SIG-M5 (cell line): ENCODE measurements around the gene SCARB2.
"Not testable (repeated sequence)": the region's sequence is repeated elsewhere in the genome, so short reads cannot be mapped to it uniquely, and the experiment has no call there.

ENCODE experiments used
- DNase-seq: peaks from one replicate; lab custom pipeline; 2025; lab: John Stamatoyannopoulos, UW

Gene SCARB2

GRCh38 chr4:76213415-76214176 lies at the start of gene SCARB2:
Gene SCARB2 (minus strand): TSS chr4:76213824. CDS start chr4:76213543, 281 bp downstream.
- no peak for DNase-seq

- no peak for DNase-seq
Observed at GRCh38 chr4:76260571-76260970, 46.9 kb upstream of the SCARB2 start.

- DNase-seq = no peak
Observed at GRCh38 chr4:76257824-76258223, 44.2 kb upstream of the SCARB2 start.

- DNase-seq = no peak
Observed at GRCh38 chr4:76256968-76257367, 43.3 kb upstream of the SCARB2 start.

GRCh38 chr4:76256032-76256431 lies 42.4 kb upstream of the SCARB2 start:
- DNase-seq = no peak

- no peak for DNase-seq
Observed at GRCh38 chr4:76253511-76253910, 39.9 kb upstream of the SCARB2 start.

GRCh38 chr4:76252271-76252653 lies 38.6 kb upstream of the SCARB2 start:
- no peak for DNase-seq

- no peak for DNase-seq
Observed at GRCh38 chr4:76251441-76252270, 38.0 kb upstream of the SCARB2 start, which contains the start of gene FAM47E. Gene FAM47E (plus strand): TSS chr4:76251721. CDS start chr4:76251747, 26 bp downstream.

- DNase-seq = no peak
Observed at GRCh38 chr4:76250962-76251361, 37.3 kb upstream of the SCARB2 start.

GRCh38 chr4:76246852-76247251 lies 33.2 kb upstream of the SCARB2 start:
- no peak for DNase-seq

GRCh38 chr4:76246025-76246424 lies 32.4 kb upstream of the SCARB2 start:
- DNase-seq = no peak

- DNase-seq = not testable (repeated sequence)
Observed at GRCh38 chr4:76243877-76244276, 30.3 kb upstream of the SCARB2 start.

- no peak for DNase-seq
Observed at GRCh38 chr4:76240236-76240635, 26.6 kb upstream of the SCARB2 start.

- no peak for DNase-seq
Observed at GRCh38 chr4:76238701-76239100, 25.1 kb upstream of the SCARB2 start.

- no peak for DNase-seq
Observed at GRCh38 chr4:76238236-76238635, 24.6 kb upstream of the SCARB2 start.

- no peak for DNase-seq
Observed at GRCh38 chr4:76235915-76236314, 22.3 kb upstream of the SCARB2 start.

- DNase-seq = no peak
Observed at GRCh38 chr4:76235407-76235806, 21.8 kb upstream of the SCARB2 start.

- DNase-seq = no peak
Observed at GRCh38 chr4:76234679-76235044, 21.0 kb upstream of the SCARB2 start.

GRCh38 chr4:76233967-76234678 lies 20.5 kb upstream of the SCARB2 start:
- DNase-seq = no peak

- no peak for DNase-seq
Observed at GRCh38 chr4:76233529-76233928, 19.9 kb upstream of the SCARB2 start.

- DNase-seq = no peak
Observed at GRCh38 chr4:76233083-76233482, 19.5 kb upstream of the SCARB2 start.

- DNase-seq = no peak
Observed at GRCh38 chr4:76232681-76233080, 19.1 kb upstream of the SCARB2 start.

GRCh38 chr4:76226418-76226817 lies 12.8 kb upstream of the SCARB2 start:
- no peak for DNase-seq
